Measurements from ENCODE around the gene TPP1. TPM values are rescaled to one million over a fixed set of nuclear protein-coding genes. Genes with fewer than 3 reads are reported as not detected.

Gene TPP1
- total and polyA plus RNA-seq, 11 donors, result 38.5 to 169 (median 79.7) TPM

GRCh38 chr11:6616596-6617250 lies 2.5 kb downstream of the TPP1 start:
- Histone ChIP-seq H3K27ac (peak overlapping the region in 1 of 12 donors; percentile 83), H3K4me1 (peaks cover 0 to 64% (median 28%) of the 10 kb centered on the region in 12 donors), H3K4me3 (no peak overlapping the region), H3K36me3 (peaks cover 0 to 42% (median 29%) of the 10 kb centered on the region in 9 donors), H3K27me3 (no peaks in the 10 kb centered on the region), H3K9me3 (no peaks in the 10 kb centered on the region)
- no peak for DNase-seq
- TF ChIP-seq CTCF (IDR thresholded peaks at IDR 0.05), result no peak
- ATAC-seq, result no peak
- intact Hi-C loops (cut with DNase I), result loop anchor here in 1 of 10 donors (5.0 kb wide), 1 partner anchor 66 kb away; the partner anchor contains the start of gene MRPL17
- 88 to 96% (median 92%) methylated on average over 14 of the region's 14 CpGs for WGBS, 4 donors

GRCh38 chr11:6615882-6616585 lies 3.2 kb downstream of the TPP1 start:
- no peaks in the 10 kb centered on the region for H3K9me3 ChIP-seq
- DNase-seq (no peak), ATAC-seq (no peak)
- H3K27ac ChIP-seq, result peak overlapping the region in 1 of 12 donors; percentile 98
- H3K4me1 ChIP-seq, result peaks cover 0 to 66% (median 33%) of the 10 kb centered on the region in 12 donors
- WGBS, 4 donors, result 94 to 97% (median 95%) methylated on average over 9 of the region's 9 CpGs
- TF ChIP-seq POLR2A (IDR thresholded peaks at IDR 0.05) (no peak), CTCF (IDR thresholded peaks at IDR 0.05) (no peak)
- H3K4me3 ChIP-seq, result no peak overlapping the region
- H3K36me3 ChIP-seq, result peaks cover 0 to 47% (median 33%) of the 10 kb centered on the region in 9 donors
- H3K27me3 ChIP-seq, result no peaks in the 10 kb centered on the region
- intact Hi-C loops (cut with DNase I), result loop anchor here in 1 of 10 donors (5.0 kb wide), 1 partner anchor 66 kb away; the partner anchor contains the start of gene MRPL17

GRCh38 chr11:6615046-6615445 lies 4.2 kb downstream of the TPP1 start:
- peak overlapping the region in 1 of 12 donors; percentile 98 for H3K27ac ChIP-seq
- ATAC-seq (no peak), DNase-seq (no peak)
- no peaks in the 10 kb centered on the region for H3K9me3 ChIP-seq
- TF ChIP-seq POLR2A (IDR thresholded peaks at IDR 0.05) (no peak), CTCF (IDR thresholded peaks at IDR 0.05) (no peak)
- H3K36me3 ChIP-seq, result peaks cover 0 to 57% (median 43%) of the 10 kb centered on the region in 9 donors
- H3K4me1 ChIP-seq, result peaks cover 0 to 66% (median 40%) of the 10 kb centered on the region in 12 donors
- no peak overlapping the region for H3K4me3 ChIP-seq
- H3K27me3 ChIP-seq, result no peaks in the 10 kb centered on the region
- WGBS, 4 donors, result 94 to 100% (median 97%) methylated on average over 5 of the region's 5 CpGs
- intact Hi-C loops (cut with DNase I), result loop anchor here in 1 of 10 donors (5.0 kb wide), 1 partner anchor 67 kb away; the partner anchor contains the start of gene MRPL17

- ATAC-seq (no peak), DNase-seq (no peak)
- 87 to 93% (median 91%) methylated on average over 2 of the region's 2 CpGs for WGBS, 4 donors
- intact Hi-C loops (cut with DNase I), result loop anchor here in 5 of 10 donors (5.0 kb wide), 3 partner anchors 43 to 137 kb away; partner anchors contain the start of genes MRPL17 (in 3 of the 5) and DCHS1 (in 1 of the 5)
- Histone ChIP-seq H3K9me3 (no peaks in the 10 kb centered on the region), H3K4me1 (peaks cover 0 to 66% (median 34%) of the 10 kb centered on the region in 12 donors), H3K27ac (peak overlapping the region in 1 of 12 donors; percentile 98), H3K4me3 (no peak overlapping the region), H3K36me3 (peaks cover 0 to 63% (median 49%) of the 10 kb centered on the region in 9 donors), H3K27me3 (no peaks in the 10 kb centered on the region)
- no peak for TF ChIP-seq CTCF (IDR thresholded peaks at IDR 0.05)
- TF ChIP-seq POLR2A (IDR thresholded peaks at IDR 0.05), result no peak
These were observed 4.8 kb downstream of the TPP1 start for GRCh38 chr11:6614446-6614845.
